Tibial artery (tissue), 4 donors: ENCODE data around the gene RBBP4.

Experiments
- DNase-seq, 2 donors: peaks; one replicate each; pipeline ENCODE4 v3.0.0-alpha.2; 2019
- H3K27ac ChIP-seq, 2 donors: fragments of 200-600 bp; sonication (generic) in 1 of 2; 1 replicate in 1 of 2; 2 replicates in 1 of 2; pipeline ENCODE4 v1.5.1; 2018 to 2019; ENCODE audit warnings: mild to moderate bottlenecking in 1 of 2
- H3K27me3 ChIP-seq, 2 donors: fragments of 200-600 bp; sonication (generic) in 1 of 2; one replicate each; pipeline versions ENCODE4 v1.5.1 to v1.6.0; 2016 to 2019
- H3K36me3 ChIP-seq, 3 donors: fragments of 200-600 bp; sonication (generic) in 2 of 3; one replicate each; pipeline ENCODE4 v1.5.1; 2016 to 2019; ENCODE audit warnings: mild to moderate bottlenecking in 2 of 3
- H3K4me1 ChIP-seq, 4 donors: fragments of 200-600 bp; sonication (generic) in 2 of 4; 1 replicate in 3 of 4; 2 replicates in 1 of 4; pipeline ENCODE4 v1.5.1; 2016 to 2019
- H3K4me3 ChIP-seq, 2 donors: fragments of 200-600 bp; sonication (generic) in 1 of 2; 1 replicate in 1 of 2; 2 replicates in 1 of 2; pipeline ENCODE4 v1.5.1; 2018 to 2019; ENCODE audit warnings: mild to moderate bottlenecking in 2 of 2
- H3K9me3 ChIP-seq, 3 donors: fragments of 200-600 bp; sonication (generic) in 1 of 3; one replicate each; pipeline ENCODE4 v1.5.1; 2016 to 2019
- intact Hi-C: fragments of 100-400 bp; cut with DNase I; formaldehyde crosslinking; loops from one replicate; pipeline ENCODE4 v1.15.0; 2023; ENCODE audit warnings: low total_unique reads
- TF ChIP-seq, protein P1 (sequence below), 2 experiments: fragments of 200-600 bp in 1 of 2; fragments of 450-650 bp in 1 of 2; IDR thresholded peaks; one replicate each; pipeline ENCODE4 v1.5.1; 2017 to 2019; ENCODE audit warnings: antibody characterized with exemption in 2 of 2, mild to moderate bottlenecking in 1 of 2, moderate library complexity in 1 of 2

The RBBP4 gene

DNA sequence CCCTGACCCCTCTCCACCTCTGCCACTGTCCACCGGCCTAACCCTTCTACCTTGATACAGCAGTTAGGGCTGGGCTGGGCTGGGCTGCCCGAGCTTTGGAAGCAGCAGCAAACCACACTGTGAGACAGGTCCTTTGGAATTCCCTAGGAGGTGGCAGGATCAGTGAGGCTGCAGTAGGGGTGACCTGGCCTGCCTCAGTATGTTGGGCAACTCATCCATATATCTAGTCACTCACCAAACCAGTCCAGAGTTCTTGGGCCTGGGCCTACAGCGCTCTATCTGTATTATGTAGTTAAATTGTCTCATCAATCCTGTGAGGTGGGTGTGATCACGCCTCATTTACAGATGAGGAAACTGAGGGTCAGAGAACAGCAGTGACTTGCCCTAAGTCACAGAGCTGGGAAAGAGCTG lies 64.9 kb downstream of the RBBP4 start:
- Histone ChIP-seq H3K27me3 (no peaks in the 10 kb centered on the region), H3K4me3 (no peak overlapping the region), H3K4me1 (peaks cover 0 to 12% (median 3%) of the 10 kb centered on the region in 4 donors), H3K27ac (no peak overlapping the region), H3K36me3 (no peaks in the 10 kb centered on the region), H3K9me3 (no peaks in the 10 kb centered on the region)
- TF ChIP-seq, protein P1, sequence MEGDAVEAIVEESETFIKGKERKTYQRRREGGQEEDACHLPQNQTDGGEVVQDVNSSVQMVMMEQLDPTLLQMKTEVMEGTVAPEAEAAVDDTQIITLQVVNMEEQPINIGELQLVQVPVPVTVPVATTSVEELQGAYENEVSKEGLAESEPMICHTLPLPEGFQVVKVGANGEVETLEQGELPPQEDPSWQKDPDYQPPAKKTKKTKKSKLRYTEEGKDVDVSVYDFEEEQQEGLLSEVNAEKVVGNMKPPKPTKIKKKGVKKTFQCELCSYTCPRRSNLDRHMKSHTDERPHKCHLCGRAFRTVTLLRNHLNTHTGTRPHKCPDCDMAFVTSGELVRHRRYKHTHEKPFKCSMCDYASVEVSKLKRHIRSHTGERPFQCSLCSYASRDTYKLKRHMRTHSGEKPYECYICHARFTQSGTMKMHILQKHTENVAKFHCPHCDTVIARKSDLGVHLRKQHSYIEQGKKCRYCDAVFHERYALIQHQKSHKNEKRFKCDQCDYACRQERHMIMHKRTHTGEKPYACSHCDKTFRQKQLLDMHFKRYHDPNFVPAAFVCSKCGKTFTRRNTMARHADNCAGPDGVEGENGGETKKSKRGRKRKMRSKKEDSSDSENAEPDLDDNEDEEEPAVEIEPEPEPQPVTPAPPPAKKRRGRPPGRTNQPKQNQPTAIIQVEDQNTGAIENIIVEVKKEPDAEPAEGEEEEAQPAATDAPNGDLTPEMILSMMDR (IDR thresholded peaks at IDR 0.05): no peak
- intact Hi-C loops: no loop called here
- DNase-seq: no peak

DNA sequence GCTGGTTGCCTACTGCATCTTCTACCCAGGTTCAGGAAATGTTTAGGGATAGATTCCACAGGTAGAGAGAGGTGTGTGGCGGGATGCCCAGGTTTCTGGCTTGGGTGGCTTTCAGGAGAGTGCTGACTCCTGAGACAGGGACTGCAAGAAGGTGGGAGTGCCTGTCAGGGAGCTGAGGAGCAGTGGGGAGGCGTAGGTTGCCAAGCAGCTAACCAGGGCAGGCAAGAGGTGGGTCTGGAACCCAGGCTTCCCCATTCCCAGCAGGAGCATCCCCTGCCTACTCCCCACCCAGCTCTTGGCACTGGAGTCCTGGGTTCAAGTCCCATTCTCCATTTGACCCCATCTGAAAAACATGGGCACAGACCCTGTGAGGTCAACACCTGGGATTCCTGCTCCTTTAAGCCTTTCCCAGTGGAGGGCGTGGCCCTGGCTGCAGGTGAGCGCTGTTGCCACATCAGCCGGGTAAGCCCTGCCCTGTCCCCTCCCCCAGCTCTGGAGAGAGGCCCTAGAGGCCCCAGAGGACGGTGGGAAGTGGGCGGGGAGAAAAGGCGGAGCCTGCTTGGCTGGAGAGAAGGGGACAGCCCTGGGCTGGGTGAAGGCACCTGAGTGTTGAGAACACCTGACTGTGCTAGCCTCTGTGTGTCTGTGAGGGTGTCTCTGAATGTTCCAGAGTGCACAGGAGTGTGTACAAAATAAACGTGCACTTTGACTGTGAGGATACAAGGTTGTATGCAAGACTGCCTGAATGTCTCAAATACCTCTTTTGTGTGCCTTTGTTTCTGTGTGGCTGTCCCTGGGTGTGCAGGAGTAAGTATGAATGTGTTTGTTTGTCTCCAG lies 65.5 kb downstream of the RBBP4 start:
- Histone ChIP-seq H3K4me3 (no peak overlapping the region), H3K9me3 (no peaks in the 10 kb centered on the region), H3K27ac (no peak overlapping the region), H3K4me1 (peaks cover 0 to 12% (median 3%) of the 10 kb centered on the region in 4 donors), H3K36me3 (no peaks in the 10 kb centered on the region), H3K27me3 (no peaks in the 10 kb centered on the region)
- peak in 1 of 2 donors; percentile 69 for DNase-seq
- intact Hi-C loops: no loop called here
- TF ChIP-seq, protein P1 (IDR thresholded peaks at IDR 0.05): no peak

GRCh38 chr1:32717503-32717902 lies 66.5 kb downstream of the RBBP4 start:
- TF ChIP-seq, protein P1 (IDR thresholded peaks at IDR 0.05): no peak
- H3K4me3 ChIP-seq: no peak overlapping the region
- no peak for DNase-seq
- no peaks in the 10 kb centered on the region for H3K27me3 ChIP-seq
- intact Hi-C loops: no loop called here
- peaks cover 0 to 7% (median 0%) of the 10 kb centered on the region in 4 donors for H3K4me1 ChIP-seq
- H3K36me3 ChIP-seq: no peaks in the 10 kb centered on the region
- no peak overlapping the region for H3K27ac ChIP-seq
- no peaks in the 10 kb centered on the region for H3K9me3 ChIP-seq

GRCh38 chr1:32718036-32718435 lies 67.0 kb downstream of the RBBP4 start:
- intact Hi-C loops: no loop called here
- Histone ChIP-seq H3K9me3 (no peaks in the 10 kb centered on the region), H3K27ac (no peak overlapping the region), H3K36me3 (no peaks in the 10 kb centered on the region), H3K4me3 (no peak overlapping the region), H3K27me3 (no peaks in the 10 kb centered on the region), H3K4me1 (peaks cover 0 to 7% (median 0%) of the 10 kb centered on the region in 4 donors)
- DNase-seq: no peak
- TF ChIP-seq, protein P1 (IDR thresholded peaks at IDR 0.05): no peak

- Histone ChIP-seq H3K4me1 (peaks cover 0 to 7% (median 0%) of the 10 kb centered on the region in 4 donors), H3K27me3 (no peaks in the 10 kb centered on the region), H3K36me3 (no peaks in the 10 kb centered on the region), H3K4me3 (no peak overlapping the region), H3K27ac (no peak overlapping the region), H3K9me3 (no peaks in the 10 kb centered on the region)
- TF ChIP-seq, protein P1 (IDR thresholded peaks at IDR 0.05): no peak
- intact Hi-C loops: no loop called here
- DNase-seq: no peak
Measured at GRCh38 chr1:32718527-32718926, 67.5 kb downstream of the RBBP4 start.
